DND-41 (cell line): Measurements from ENCODE around the gene ZMIZ1.

Experiments used
- ATAC-seq: fragments of 200-7000 bp; cut with Tn5 transposase; 3 replicates; pipeline ENCODE4 v1.9.1; 2021; ENCODE audit warnings: low read depth; ENCODE audit not compliant: insufficient read depth
- DNase-seq: peaks from one replicate; pipeline ENCODE4 v3.0.0-alpha.2; 2020
- H2AFZ ChIP-seq: 2 replicates; pipeline ENCODE4 v1.6.0; 2012; ENCODE audit warnings: low read depth, low read length
- H3K27ac ChIP-seq: 2 replicates; pipeline ENCODE4 v1.5.1; 2012; ENCODE audit warnings: low read length, inconsistent platforms
- H3K27me3 ChIP-seq: fragments of 200-600 bp; sonication (generic); 2 replicates; pipeline ENCODE4 v1.6.0; 2012; ENCODE audit warnings: low read length, mild to moderate bottlenecking, inconsistent platforms; ENCODE audit not compliant: insufficient read depth, poor library complexity
- H3K36me3 ChIP-seq: 2 replicates; pipeline ENCODE4 v1.5.1; 2012; ENCODE audit warnings: low read length, inconsistent platforms; ENCODE audit not compliant: insufficient read depth
- H3K4me1 ChIP-seq: 2 replicates; pipeline ENCODE4 v1.5.1; 2012; ENCODE audit warnings: mild to moderate bottlenecking, low read length; ENCODE audit not compliant: insufficient read depth
- H3K4me2 ChIP-seq: 2 replicates; pipeline ENCODE4 v1.6.0; 2012; ENCODE audit warnings: mild to moderate bottlenecking, moderate library complexity, low read length, inconsistent platforms; ENCODE audit not compliant: insufficient read depth
- H3K4me3 ChIP-seq, 2 experiments: fragments of 200-600 bp in 1 of 2; shearing (Covaris generic) in 1 of 2; 2 replicates each; pipeline ENCODE4 v1.5.1; 2012 to 2016; ENCODE audit warnings: inconsistent platforms in 2 of 2, low read length in 2 of 2, mild to moderate bottlenecking in 2 of 2, low read depth in 1 of 2, moderate library complexity in 1 of 2
- H3K79me2 ChIP-seq: 2 replicates; pipeline ENCODE4 v1.6.0; 2012; ENCODE audit warnings: low read length, inconsistent platforms; ENCODE audit not compliant: insufficient read depth
- H3K9ac ChIP-seq: 2 replicates; pipeline ENCODE4 v1.6.0; 2012; ENCODE audit warnings: low read depth, mild to moderate bottlenecking, inconsistent platforms, low read length, moderate library complexity
- H3K9me3 ChIP-seq: 2 replicates; pipeline ENCODE4 v1.5.1; 2012; ENCODE audit warnings: low read length, moderate library complexity, mild to moderate bottlenecking, inconsistent platforms; ENCODE audit not compliant: insufficient read depth, severe bottlenecking
- H4K20me1 ChIP-seq: 2 replicates; pipeline ENCODE4 v1.6.0; 2012; ENCODE audit warnings: low read length; ENCODE audit not compliant: insufficient read depth
- EZH2 ChIP-seq: IDR thresholded peaks from 3 replicates; pipeline ENCODE4 v1.6.1; 2012; ENCODE audit warnings: borderline replicate concordance, low read depth, mild to moderate bottlenecking, moderate library complexity, low read length, inconsistent platforms; ENCODE audit not compliant: severe bottlenecking
- TF ChIP-seq, protein P1 (sequence below): IDR thresholded peaks from 2 replicates; pipeline ENCODE4 v1.5.1; 2012; ENCODE audit warnings: borderline replicate concordance, low read length, moderate library complexity, mild to moderate bottlenecking; ENCODE audit not compliant: poor library complexity, severe bottlenecking; ENCODE audit errors: extremely low read depth

The ZMIZ1 gene

DNA sequence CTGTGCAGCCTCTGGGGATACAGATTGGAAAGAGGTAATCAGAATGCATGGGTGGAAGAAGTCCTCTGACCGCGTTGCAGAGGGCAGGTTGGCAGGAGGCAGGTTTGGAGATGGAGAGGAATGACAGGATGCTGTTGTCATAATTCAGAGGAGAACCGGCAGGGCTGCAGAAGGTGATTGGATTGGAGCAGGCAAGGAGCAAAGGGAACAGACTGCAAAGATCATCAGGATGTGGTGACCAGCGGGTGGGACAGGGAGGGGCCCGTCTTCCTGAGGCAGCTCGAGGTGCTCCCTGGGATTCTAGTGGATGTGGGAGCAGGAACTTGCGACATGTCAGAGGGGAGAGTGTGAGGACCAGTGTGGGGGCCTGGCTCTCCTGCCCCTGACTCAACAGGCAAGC lies 200.0 kb downstream of the ZMIZ1 start:
- Histone ChIP-seq H3K79me2 (no peaks in the 10 kb centered on the region), H3K27ac (no peak overlapping the region), H3K4me2 (no peak overlapping the region), H2AFZ (no peak overlapping the region), H3K27me3 (no peaks in the 10 kb centered on the region), H4K20me1 (peaks cover 45% of the 10 kb centered on the region), H3K4me3 (no peak overlapping the region), H3K9me3 (no peaks in the 10 kb centered on the region), H3K36me3 (peaks cover 6% of the 10 kb centered on the region; the same call in 1 of the 2 replicates), H3K9ac (no peak overlapping the region), H3K4me1 (no peaks in the 10 kb centered on the region)
- ATAC-seq (no peak), DNase-seq (no peak)
- no peak for TF ChIP-seq EZH2
- TF ChIP-seq, protein P1, sequence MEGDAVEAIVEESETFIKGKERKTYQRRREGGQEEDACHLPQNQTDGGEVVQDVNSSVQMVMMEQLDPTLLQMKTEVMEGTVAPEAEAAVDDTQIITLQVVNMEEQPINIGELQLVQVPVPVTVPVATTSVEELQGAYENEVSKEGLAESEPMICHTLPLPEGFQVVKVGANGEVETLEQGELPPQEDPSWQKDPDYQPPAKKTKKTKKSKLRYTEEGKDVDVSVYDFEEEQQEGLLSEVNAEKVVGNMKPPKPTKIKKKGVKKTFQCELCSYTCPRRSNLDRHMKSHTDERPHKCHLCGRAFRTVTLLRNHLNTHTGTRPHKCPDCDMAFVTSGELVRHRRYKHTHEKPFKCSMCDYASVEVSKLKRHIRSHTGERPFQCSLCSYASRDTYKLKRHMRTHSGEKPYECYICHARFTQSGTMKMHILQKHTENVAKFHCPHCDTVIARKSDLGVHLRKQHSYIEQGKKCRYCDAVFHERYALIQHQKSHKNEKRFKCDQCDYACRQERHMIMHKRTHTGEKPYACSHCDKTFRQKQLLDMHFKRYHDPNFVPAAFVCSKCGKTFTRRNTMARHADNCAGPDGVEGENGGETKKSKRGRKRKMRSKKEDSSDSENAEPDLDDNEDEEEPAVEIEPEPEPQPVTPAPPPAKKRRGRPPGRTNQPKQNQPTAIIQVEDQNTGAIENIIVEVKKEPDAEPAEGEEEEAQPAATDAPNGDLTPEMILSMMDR = no peak

DNA sequence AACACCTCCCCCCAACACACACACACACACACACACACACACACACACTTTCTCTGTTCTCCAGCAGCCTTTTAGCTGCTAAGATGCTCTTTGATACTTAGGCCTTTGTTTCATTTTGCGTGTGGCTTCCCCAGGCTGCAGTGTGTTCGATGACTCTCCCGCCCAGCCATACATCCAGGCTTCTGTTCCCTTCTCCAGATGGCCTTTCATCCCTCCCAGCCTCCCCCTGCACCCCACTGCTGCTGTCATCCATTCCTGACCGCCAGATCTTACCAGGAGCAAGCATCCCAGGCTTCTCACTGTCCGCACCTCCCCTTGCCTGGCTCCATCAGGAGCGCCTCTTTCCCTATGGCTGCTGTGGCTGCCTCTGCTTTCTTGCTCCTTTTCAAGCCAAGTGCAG lies 200.7 kb downstream of the ZMIZ1 start:
- H3K4me1 ChIP-seq = no peaks in the 10 kb centered on the region

DNA sequence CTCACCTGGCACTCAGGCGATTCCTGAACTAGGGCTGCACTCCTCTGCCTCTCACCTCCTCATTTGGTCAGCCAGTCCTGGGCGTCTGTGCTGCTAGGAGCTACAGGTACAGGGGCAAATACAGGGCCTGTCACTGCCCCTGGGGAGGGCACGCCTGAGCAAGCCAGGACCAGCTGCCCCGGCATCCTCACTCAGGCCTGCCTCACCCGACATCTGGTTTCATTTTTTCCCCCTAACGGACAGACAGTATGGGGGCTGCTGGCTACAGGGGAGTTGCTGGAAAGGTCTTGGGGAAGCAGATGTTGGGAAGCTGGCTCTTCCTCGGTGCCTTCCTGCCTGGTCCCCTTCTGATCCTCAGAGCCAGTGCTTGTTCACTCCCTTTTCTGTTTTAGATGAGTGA lies 201.2 kb downstream of the ZMIZ1 start:
- no peaks in the 10 kb centered on the region for H3K27me3 ChIP-seq
- DNase-seq (no peak), ATAC-seq (no peak)
- no peak overlapping the region for H3K27ac ChIP-seq
- H3K4me3 ChIP-seq = no peak overlapping the region
- H3K4me1 ChIP-seq = no peaks in the 10 kb centered on the region
- TF ChIP-seq EZH2 = no peak
- TF ChIP-seq, protein P1 = no peak
- H3K4me2 ChIP-seq = no peak overlapping the region
- H4K20me1 ChIP-seq = peaks cover 46% of the 10 kb centered on the region
- H3K9me3 ChIP-seq = no peaks in the 10 kb centered on the region
- H3K79me2 ChIP-seq = no peaks in the 10 kb centered on the region
- H3K36me3 ChIP-seq = peaks cover 6% of the 10 kb centered on the region; the same call in 1 of the 2 replicates
- H2AFZ ChIP-seq = no peak overlapping the region
- no peak overlapping the region for H3K9ac ChIP-seq

More for the DNA sequence above, 200.7 kb downstream of the ZMIZ1 start:
- Histone ChIP-seq H3K4me2 (no peak overlapping the region), H4K20me1 (peaks cover 46% of the 10 kb centered on the region), H3K4me3 (no peak overlapping the region), H3K27me3 (no peaks in the 10 kb centered on the region), H3K79me2 (no peaks in the 10 kb centered on the region), H3K27ac (no peak overlapping the region), H3K36me3 (peaks cover 6% of the 10 kb centered on the region; the same call in 1 of the 2 replicates), H2AFZ (no peak overlapping the region), H3K9ac (no peak overlapping the region), H3K9me3 (no peaks in the 10 kb centered on the region)
- no peak for ATAC-seq
- DNase-seq = no peak
- TF ChIP-seq, protein P1 = no peak
- no peak for TF ChIP-seq EZH2
